Tibial nerve (tissue), 4 donors: ENCODE data around the gene RAB1B. TPM values are rescaled to one million over a fixed set of nuclear protein-coding genes. Genes with fewer than 3 reads are reported as not detected.

ENCODE experiments used
- DNase-seq, 2 donors: peaks; one replicate each; pipeline ENCODE4 v3.0.0-alpha.2; 2019; ENCODE audit warnings: low spot score in 2 of 2
- H3K27ac ChIP-seq, 4 donors: fragments of 200-600 bp; sonication (generic) in 3 of 4; one replicate each; pipeline ENCODE4 v1.5.1; 2017 to 2019; ENCODE audit warnings: mild to moderate bottlenecking in 1 of 4
- H3K27me3 ChIP-seq, 2 donors: fragments of 200-600 bp; sonication (generic) in 1 of 2; one replicate each; pipeline versions ENCODE4 v1.5.1 to v1.6.0; 2017 to 2019
- H3K36me3 ChIP-seq, 3 donors: fragments of 200-600 bp; sonication (generic); one replicate each; pipeline ENCODE4 v1.5.1; 2018 to 2019
- H3K4me1 ChIP-seq, 4 donors: fragments of 200-600 bp; sonication (generic) in 3 of 4; one replicate each; pipeline ENCODE4 v1.5.1; 2017 to 2019
- H3K4me3 ChIP-seq, 4 donors: fragments of 200-600 bp; sonication (generic) in 3 of 4; one replicate each; pipeline ENCODE4 v1.5.1; 2017 to 2019; ENCODE audit warnings: mild to moderate bottlenecking in 1 of 4, moderate library complexity in 1 of 4
- H3K9me3 ChIP-seq, 4 donors: fragments of 200-600 bp; sonication (generic) in 3 of 4; one replicate each; pipeline ENCODE4 v1.5.1; 2017 to 2019
- EP300 ChIP-seq, 2 donors: sonication (generic); formaldehyde crosslinking; IDR thresholded peaks; one replicate each; pipeline ENCODE4 v1.6.1; 2017; ENCODE audit warnings: antibody characterized with exemption in 2 of 2, mild to moderate bottlenecking in 1 of 2
- POLR2A ChIP-seq, 2 donors: fragments of 450-650 bp; IDR thresholded peaks; one replicate each; pipeline ENCODE4 v1.6.1; 2017; ENCODE audit warnings: antibody characterized with exemption in 2 of 2, mild to moderate bottlenecking in 2 of 2, moderate library complexity in 2 of 2
- WGBS, 2 donors: methylation state at CpG; one replicate each; pipeline ENCODE4 v1.1.5; 2018; 5-methylcytosine and 5-hydroxymethylcytosine counted together
- total RNA-seq, 4 donors: library from RNA; depleted of rRNA; stranded (reverse); fragments of >200 nt; gene quantifications; one replicate each; pipeline ENCODE4 v1.1.0, GENCODE V29; 2016
- TF ChIP-seq, protein P1 (sequence below), 5 experiments: fragments of 200-600 bp in 3 of 5; fragments of 450-650 bp in 2 of 5; sonication (generic) in 3 of 5; IDR thresholded peaks; one replicate each; pipeline ENCODE4 v1.5.1; 2016 to 2019; ENCODE audit warnings: antibody characterized with exemption in 5 of 5, mild to moderate bottlenecking in 3 of 5, moderate library complexity in 2 of 5

RAB1B gene
- total RNA-seq, 4 donors from 2014 or later: 76.3 to 144 (median 96.8) TPM

- Histone ChIP-seq H3K27ac (no peak overlapping the region), H3K36me3 (peaks cover 0 to 84% (median 4%) of the 10 kb centered on the region in 3 donors), H3K4me1 (peaks cover 0 to 3% (median 0%) of the 10 kb centered on the region in 4 donors), H3K4me3 (no peak overlapping the region), H3K9me3 (no peaks in the 10 kb centered on the region), H3K27me3 (no peaks in the 10 kb centered on the region)
- no peak for DNase-seq
- WGBS, 2 donors: 87 to 89% methylated on average over 13 of the region's 13 CpGs
- TF ChIP-seq POLR2A (IDR thresholded peaks at IDR 0.05): no peak
- TF ChIP-seq, protein P1, sequence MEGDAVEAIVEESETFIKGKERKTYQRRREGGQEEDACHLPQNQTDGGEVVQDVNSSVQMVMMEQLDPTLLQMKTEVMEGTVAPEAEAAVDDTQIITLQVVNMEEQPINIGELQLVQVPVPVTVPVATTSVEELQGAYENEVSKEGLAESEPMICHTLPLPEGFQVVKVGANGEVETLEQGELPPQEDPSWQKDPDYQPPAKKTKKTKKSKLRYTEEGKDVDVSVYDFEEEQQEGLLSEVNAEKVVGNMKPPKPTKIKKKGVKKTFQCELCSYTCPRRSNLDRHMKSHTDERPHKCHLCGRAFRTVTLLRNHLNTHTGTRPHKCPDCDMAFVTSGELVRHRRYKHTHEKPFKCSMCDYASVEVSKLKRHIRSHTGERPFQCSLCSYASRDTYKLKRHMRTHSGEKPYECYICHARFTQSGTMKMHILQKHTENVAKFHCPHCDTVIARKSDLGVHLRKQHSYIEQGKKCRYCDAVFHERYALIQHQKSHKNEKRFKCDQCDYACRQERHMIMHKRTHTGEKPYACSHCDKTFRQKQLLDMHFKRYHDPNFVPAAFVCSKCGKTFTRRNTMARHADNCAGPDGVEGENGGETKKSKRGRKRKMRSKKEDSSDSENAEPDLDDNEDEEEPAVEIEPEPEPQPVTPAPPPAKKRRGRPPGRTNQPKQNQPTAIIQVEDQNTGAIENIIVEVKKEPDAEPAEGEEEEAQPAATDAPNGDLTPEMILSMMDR (IDR thresholded peaks at IDR 0.05): no peak
- no peak for TF ChIP-seq EP300 (IDR thresholded peaks at IDR 0.05)
These were observed 47.4 kb upstream of the RAB1B start for GRCh38 chr11:66221012-66221411.

GRCh38 chr11:66221726-66222236, 46.7 kb upstream of the RAB1B start:
- DNase-seq: no peak
- WGBS, 2 donors: 70 to 81% methylated on average over 9 of the region's 9 CpGs
- H3K4me3 ChIP-seq: no peak overlapping the region
- peak overlapping the region in 1 of 4 donors; percentile 16 for H3K27ac ChIP-seq
- peaks cover 0 to 3% (median 0%) of the 10 kb centered on the region in 4 donors for H3K4me1 ChIP-seq
- peaks cover 0 to 82% (median 4%) of the 10 kb centered on the region in 3 donors for H3K36me3 ChIP-seq
- no peaks in the 10 kb centered on the region for H3K9me3 ChIP-seq
- TF ChIP-seq EP300 (IDR thresholded peaks at IDR 0.05): no peak
- TF ChIP-seq, protein P1 (IDR thresholded peaks at IDR 0.05): no peak
- no peak for TF ChIP-seq POLR2A (IDR thresholded peaks at IDR 0.05)
- H3K27me3 ChIP-seq: no peaks in the 10 kb centered on the region

GRCh38 chr11:66222358-66223149, 45.9 kb upstream of the RAB1B start:
- H3K36me3 ChIP-seq: peaks cover 0 to 77% (median 4%) of the 10 kb centered on the region in 3 donors
- TF ChIP-seq POLR2A (IDR thresholded peaks at IDR 0.05): no peak
- TF ChIP-seq, protein P1 (IDR thresholded peaks at IDR 0.05): peak; percentile 99 to 100 (median 99)
- peak in 1 of 2 donors; percentile 71 for TF ChIP-seq EP300 (IDR thresholded peaks at IDR 0.05)
- peak; percentile 82 to 92 for DNase-seq
- WGBS, 2 donors: 21 to 23% methylated on average over 21 of the region's 21 CpGs
- no peaks in the 10 kb centered on the region for H3K9me3 ChIP-seq
- H3K27ac ChIP-seq: peak overlapping the region in 1 of 4 donors; percentile 16
- H3K4me3 ChIP-seq: no peak overlapping the region
- H3K4me1 ChIP-seq: peaks cover 0 to 3% (median 0%) of the 10 kb centered on the region in 4 donors
- no peaks in the 10 kb centered on the region for H3K27me3 ChIP-seq

DNA sequence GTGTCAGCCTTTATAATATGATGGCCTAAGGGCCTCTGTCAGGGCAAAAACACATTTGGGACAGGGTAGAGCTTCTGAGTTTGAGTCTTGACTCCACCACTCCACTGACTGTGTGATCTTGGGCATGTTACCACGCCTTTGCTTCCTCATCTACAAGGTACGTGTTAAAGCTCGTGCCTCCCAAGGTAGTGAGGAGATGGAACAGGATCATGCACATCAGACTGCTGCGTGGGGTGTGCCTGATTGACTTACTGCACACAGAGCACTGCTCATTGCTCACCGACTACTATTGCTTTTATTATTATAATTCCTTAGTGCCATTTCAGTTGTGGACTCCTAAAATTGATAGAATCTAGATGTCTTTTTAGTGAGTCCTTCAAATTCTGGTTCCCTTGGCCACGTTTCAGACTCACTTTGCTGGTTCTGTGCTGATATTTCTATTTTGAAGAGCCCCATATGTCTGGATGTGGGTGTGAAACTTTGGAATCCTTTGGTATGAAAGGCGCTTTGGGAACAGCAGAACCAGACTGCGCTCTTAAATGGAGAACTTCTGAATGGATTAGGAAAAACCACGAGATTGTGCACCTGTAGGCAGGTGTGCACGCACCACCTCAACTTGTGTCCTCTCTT, 44.1 kb upstream of the RAB1B start:
- H3K36me3 ChIP-seq: peaks cover 0 to 73% (median 4%) of the 10 kb centered on the region in 3 donors
- WGBS, 2 donors: 91 to 96% methylated on average over 10 of the region's 10 CpGs
- no peaks in the 10 kb centered on the region for H3K27me3 ChIP-seq

More for the DNA sequence above, 44.1 kb upstream of the RAB1B start:
- no peak for TF ChIP-seq EP300 (IDR thresholded peaks at IDR 0.05)
- TF ChIP-seq, protein P1 (IDR thresholded peaks at IDR 0.05): no peak
- no peak for TF ChIP-seq POLR2A (IDR thresholded peaks at IDR 0.05)
- no peaks in the 10 kb centered on the region for H3K9me3 ChIP-seq
- no peak overlapping the region for H3K27ac ChIP-seq
- H3K4me1 ChIP-seq: peaks cover 0 to 3% (median 0%) of the 10 kb centered on the region in 4 donors
- DNase-seq: no peak
- H3K4me3 ChIP-seq: no peak overlapping the region
